Liver (tissue), 9 donors: ENCODE data around the gene CBFA2T2. TPM values are rescaled to one million over a fixed set of nuclear protein-coding genes. Genes with fewer than 3 reads are reported as not detected.

Experiments
- DNase-seq: peaks from one replicate; pipeline ENCODE4 v3.0.0-alpha.2; 2017; ENCODE audit warnings: low spot score
- H3K27ac ChIP-seq, 2 donors: one replicate each; pipeline ENCODE4 v1.7.0; 2013; ENCODE audit warnings: inconsistent platforms in 2 of 2, low read length in 2 of 2, control low read depth in 1 of 2, low read depth in 1 of 2, mild to moderate bottlenecking in 1 of 2
- H3K27me3 ChIP-seq, 4 donors: one replicate each; pipeline versions ENCODE4 v1.6.1 to v1.7.0; 2013; ENCODE audit warnings: low read length in 3 of 4, inconsistent platforms in 1 of 4, mild to moderate bottlenecking in 1 of 4, moderate library complexity in 1 of 4; ENCODE audit not compliant: control insufficient read depth in 4 of 4, insufficient read depth in 4 of 4
- H3K36me3 ChIP-seq, 4 donors: one replicate each; pipeline versions ENCODE4 v1.6.1 to v1.7.0; 2013; ENCODE audit warnings: low read length in 3 of 4, mild to moderate bottlenecking in 3 of 4, low read depth in 1 of 4, moderate library complexity in 1 of 4; ENCODE audit not compliant: control insufficient read depth in 4 of 4, insufficient read depth in 3 of 4
- H3K4me1 ChIP-seq, 4 donors: one replicate each; pipeline versions ENCODE4 v1.6.1 to v1.7.0; 2013; ENCODE audit warnings: low read length in 3 of 4, mild to moderate bottlenecking in 3 of 4, moderate library complexity in 1 of 4; ENCODE audit not compliant: control insufficient read depth in 4 of 4, insufficient read depth in 4 of 4
- H3K4me3 ChIP-seq, 3 donors: one replicate each; pipeline versions ENCODE4 v1.6.1 to v1.7.0; 2013; ENCODE audit warnings: low read length in 3 of 3, control low read depth in 1 of 3, low read depth in 1 of 3, mild to moderate bottlenecking in 1 of 3
- H3K9ac ChIP-seq, 2 donors: one replicate each; pipeline ENCODE4 v1.7.0; 2013; ENCODE audit warnings: low read length in 2 of 2, mild to moderate bottlenecking in 2 of 2, moderate library complexity in 2 of 2, control low read depth in 1 of 2, low read depth in 1 of 2
- H3K9me3 ChIP-seq, 4 donors: one replicate each; pipeline versions ENCODE4 v1.6.1 to v1.7.0; 2013; ENCODE audit warnings: low read length in 3 of 4; ENCODE audit not compliant: control insufficient read depth in 4 of 4
- ATF3 ChIP-seq: IDR thresholded peaks from 2 replicates; pipeline ENCODE4 v1.6.1; 2016; ENCODE audit warnings: antibody characterized with exemption
- CTCF ChIP-seq: fragments of 150-350 bp; IDR thresholded peaks from 2 replicates; pipeline ENCODE4 v1.5.1; 2017; ENCODE audit warnings: improper control_type of control experiment, low read depth, low read length; ENCODE audit not compliant: missing input control
- FOXA1 ChIP-seq: IDR thresholded peaks from 2 replicates; pipeline ENCODE4 v1.6.1; 2016; ENCODE audit warnings: antibody characterized with exemption
- FOXA2 ChIP-seq: IDR thresholded peaks from 2 replicates; pipeline ENCODE4 v1.6.1; 2016; ENCODE audit warnings: antibody characterized with exemption
- HNF4A ChIP-seq, 2 donors: conservative IDR thresholded peaks; 2 replicates each; pipeline ENCODE4 v1.6.1; 2016; ENCODE audit warnings: antibody characterized with exemption in 2 of 2, mild to moderate bottlenecking in 2 of 2
- HNF4G ChIP-seq: IDR thresholded peaks from 2 replicates; pipeline ENCODE4 v1.6.1; 2016; ENCODE audit warnings: antibody characterized with exemption
- JUND ChIP-seq, 2 donors: IDR thresholded peaks; 2 replicates each; pipeline ENCODE4 v1.6.1; 2016; ENCODE audit warnings: antibody characterized with exemption in 2 of 2
- NR2F2 ChIP-seq: IDR thresholded peaks from 2 replicates; pipeline ENCODE4 v1.6.1; 2016; ENCODE audit warnings: antibody characterized with exemption
- RAD21 ChIP-seq, 2 donors: IDR thresholded peaks; 2 replicates each; pipeline ENCODE4 v1.6.1; 2016; ENCODE audit warnings: antibody characterized with exemption in 2 of 2, mild to moderate bottlenecking in 2 of 2
- RXRA ChIP-seq, 2 donors: IDR thresholded peaks; 2 replicates each; pipeline ENCODE4 v1.6.1; 2017 to 2018; ENCODE audit warnings: antibody characterized with exemption in 2 of 2, mild to moderate bottlenecking in 1 of 2
- SP1 ChIP-seq: IDR thresholded peaks from 2 replicates; pipeline ENCODE4 v1.6.1; 2018; ENCODE audit warnings: antibody characterized with exemption, mild to moderate bottlenecking
- TAF1 ChIP-seq: conservative IDR thresholded peaks from 2 replicates; pipeline ENCODE4 v1.6.1; 2016; ENCODE audit warnings: antibody characterized with exemption, mild to moderate bottlenecking
- YY1 ChIP-seq: IDR thresholded peaks from 2 replicates; pipeline ENCODE4 v1.6.1; 2016; ENCODE audit warnings: antibody characterized with exemption, mild to moderate bottlenecking
- WGBS: extraction: QIAGEN DNeasy Blood & Tissue Kit; methylation state at CpG from one replicate; pipeline ENCODE4 v1.1.7; 2013; 5-methylcytosine and 5-hydroxymethylcytosine counted together
- polyA plus RNA-seq, 2 donors: library from polyadenylated mRNA; stranded (reverse) in 1 of 2; unstranded in 1 of 2; fragments of 200-250 nt in 1 of 2; fragments of >200 nt in 1 of 2; fragmentation: Nextera tagmentation in 1 of 2; extraction: Ambion mirVana in 1 of 2; gene quantifications; one replicate each; pipeline versions ENCODE4 v1.2.1 to v1.2.3, GENCODE V29; 2013 to 2015
- total RNA-seq, 2 donors: library from RNA; depleted of rRNA; stranded (reverse); fragments of >200 nt; gene quantifications; one replicate each; pipeline ENCODE4 v1.2.3, GENCODE V29; 2014
- TF ChIP-seq, protein P1 (sequence below): IDR thresholded peaks from 2 replicates; pipeline ENCODE4 v1.6.1; 2016; ENCODE audit warnings: antibody characterized with exemption
- TF ChIP-seq, protein P2 (sequence below): IDR thresholded peaks from 2 replicates; pipeline ENCODE4 v1.6.1; 2016; ENCODE audit warnings: antibody characterized with exemption, mild to moderate bottlenecking
- donor health status: healthy.
- donor health status: healthy.
- donor health status: healthy.
- donor health status: healthy.
- donor health status: healthy.

The CBFA2T2 gene
- total and polyA plus RNA-seq, 4 donors, result 2.0 to 5.5 (median 5.3) TPM

DNA sequence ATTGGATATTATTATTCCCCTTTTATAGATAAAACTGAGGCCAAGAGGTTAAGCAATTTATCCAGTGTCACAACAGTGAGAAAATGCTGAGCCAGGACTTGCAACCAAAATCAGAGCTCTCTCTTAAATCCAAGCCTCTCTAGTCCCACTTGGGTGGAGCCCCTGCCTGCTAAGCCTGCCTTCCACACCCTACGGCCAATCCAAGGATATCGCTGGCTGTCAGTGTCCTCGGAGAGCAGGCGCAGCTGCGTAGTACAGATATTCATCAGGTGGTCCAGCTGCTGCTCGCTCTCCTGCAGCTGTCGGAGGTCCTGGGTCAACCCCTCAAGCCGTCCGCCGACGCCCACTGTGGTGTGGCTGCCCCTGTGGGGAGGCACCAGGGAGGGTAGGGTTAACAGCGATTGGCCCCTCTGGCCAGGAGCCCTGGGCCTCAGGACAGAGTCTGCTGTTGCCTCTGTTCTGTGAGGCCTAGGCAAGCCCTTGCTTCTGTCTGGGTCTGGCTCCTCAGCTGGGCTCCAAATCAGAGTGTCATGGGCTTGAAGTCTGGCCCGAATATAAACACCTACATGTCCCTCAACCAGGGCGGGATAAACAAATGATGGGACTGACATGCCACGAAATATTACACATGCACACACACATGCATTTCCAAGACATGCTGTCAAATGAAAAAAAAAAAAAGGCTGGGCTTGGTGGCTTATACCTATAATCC, 188.3 kb downstream of the CBFA2T2 start:
- DNase-seq, result no peak
- Histone ChIP-seq H3K27me3 (no peaks in the 10 kb centered on the region), H3K4me3 (no peak overlapping the region), H3K9me3 (no peaks in the 10 kb centered on the region), H3K27ac (no peak overlapping the region), H3K36me3 (no peaks in the 10 kb centered on the region), H3K9ac (no peak overlapping the region), H3K4me1 (peaks cover 3 to 16% (median 11%) of the 10 kb centered on the region in 4 donors)
- 92% methylated on average over 15 of the region's 15 CpGs for WGBS
- TF ChIP-seq YY1 (no peak), JUND (IDR thresholded peaks at IDR 0.05) (no peak), SP1 (no peak), TAF1 (no peak), CTCF (no peak), FOXA2 (no peak), RAD21 (IDR thresholded peaks at IDR 0.05) (no peak), HNF4A (conservative IDR thresholded peaks at IDR 0.05) (no peak), RXRA (IDR thresholded peaks at IDR 0.05) (no peak), ATF3 (no peak), NR2F2 (no peak), FOXA1 (no peak), HNF4G (no peak)
- TF ChIP-seq, protein P1, sequence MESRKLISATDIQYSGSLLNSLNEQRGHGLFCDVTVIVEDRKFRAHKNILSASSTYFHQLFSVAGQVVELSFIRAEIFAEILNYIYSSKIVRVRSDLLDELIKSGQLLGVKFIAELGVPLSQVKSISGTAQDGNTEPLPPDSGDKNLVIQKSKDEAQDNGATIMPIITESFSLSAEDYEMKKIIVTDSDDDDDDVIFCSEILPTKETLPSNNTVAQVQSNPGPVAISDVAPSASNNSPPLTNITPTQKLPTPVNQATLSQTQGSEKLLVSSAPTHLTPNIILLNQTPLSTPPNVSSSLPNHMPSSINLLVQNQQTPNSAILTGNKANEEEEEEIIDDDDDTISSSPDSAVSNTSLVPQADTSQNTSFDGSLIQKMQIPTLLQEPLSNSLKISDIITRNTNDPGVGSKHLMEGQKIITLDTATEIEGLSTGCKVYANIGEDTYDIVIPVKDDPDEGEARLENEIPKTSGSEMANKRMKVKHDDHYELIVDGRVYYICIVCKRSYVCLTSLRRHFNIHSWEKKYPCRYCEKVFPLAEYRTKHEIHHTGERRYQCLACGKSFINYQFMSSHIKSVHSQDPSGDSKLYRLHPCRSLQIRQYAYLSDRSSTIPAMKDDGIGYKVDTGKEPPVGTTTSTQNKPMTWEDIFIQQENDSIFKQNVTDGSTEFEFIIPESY, result no peak
- TF ChIP-seq, protein P2, sequence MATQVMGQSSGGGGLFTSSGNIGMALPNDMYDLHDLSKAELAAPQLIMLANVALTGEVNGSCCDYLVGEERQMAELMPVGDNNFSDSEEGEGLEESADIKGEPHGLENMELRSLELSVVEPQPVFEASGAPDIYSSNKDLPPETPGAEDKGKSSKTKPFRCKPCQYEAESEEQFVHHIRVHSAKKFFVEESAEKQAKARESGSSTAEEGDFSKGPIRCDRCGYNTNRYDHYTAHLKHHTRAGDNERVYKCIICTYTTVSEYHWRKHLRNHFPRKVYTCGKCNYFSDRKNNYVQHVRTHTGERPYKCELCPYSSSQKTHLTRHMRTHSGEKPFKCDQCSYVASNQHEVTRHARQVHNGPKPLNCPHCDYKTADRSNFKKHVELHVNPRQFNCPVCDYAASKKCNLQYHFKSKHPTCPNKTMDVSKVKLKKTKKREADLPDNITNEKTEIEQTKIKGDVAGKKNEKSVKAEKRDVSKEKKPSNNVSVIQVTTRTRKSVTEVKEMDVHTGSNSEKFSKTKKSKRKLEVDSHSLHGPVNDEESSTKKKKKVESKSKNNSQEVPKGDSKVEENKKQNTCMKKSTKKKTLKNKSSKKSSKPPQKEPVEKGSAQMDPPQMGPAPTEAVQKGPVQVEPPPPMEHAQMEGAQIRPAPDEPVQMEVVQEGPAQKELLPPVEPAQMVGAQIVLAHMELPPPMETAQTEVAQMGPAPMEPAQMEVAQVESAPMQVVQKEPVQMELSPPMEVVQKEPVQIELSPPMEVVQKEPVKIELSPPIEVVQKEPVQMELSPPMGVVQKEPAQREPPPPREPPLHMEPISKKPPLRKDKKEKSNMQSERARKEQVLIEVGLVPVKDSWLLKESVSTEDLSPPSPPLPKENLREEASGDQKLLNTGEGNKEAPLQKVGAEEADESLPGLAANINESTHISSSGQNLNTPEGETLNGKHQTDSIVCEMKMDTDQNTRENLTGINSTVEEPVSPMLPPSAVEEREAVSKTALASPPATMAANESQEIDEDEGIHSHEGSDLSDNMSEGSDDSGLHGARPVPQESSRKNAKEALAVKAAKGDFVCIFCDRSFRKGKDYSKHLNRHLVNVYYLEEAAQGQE, result no peak
